Neuronal stem cell (in vitro differentiated cells): ENCODE measurements around the gene INCENP.

ENCODE experiments used
- DNase-seq: peaks from one replicate; pipeline ENCODE4 v3.0.0-alpha.2; 2013; ENCODE audit warnings: low spot score
- H2AFZ ChIP-seq: one replicate; pipeline ENCODE4 v1.6.1; 2013; ENCODE audit warnings: mild to moderate bottlenecking, low read length, inconsistent platforms
- H2AK5ac ChIP-seq: 2 replicates; pipeline ENCODE4 v1.6.1; 2013; ENCODE audit warnings: low read depth, mild to moderate bottlenecking, inconsistent platforms, low read length, moderate library complexity, mixed read lengths
- H2BK120ac ChIP-seq: 2 replicates; pipeline ENCODE4 v1.6.1; 2013; ENCODE audit warnings: low read depth, mild to moderate bottlenecking, inconsistent platforms, low read length, moderate library complexity, mixed read lengths
- H2BK12ac ChIP-seq: one replicate; pipeline ENCODE4 v1.6.1; 2013; ENCODE audit warnings: low read length, inconsistent platforms
- H2BK15ac ChIP-seq: 2 replicates; pipeline ENCODE4 v1.6.1; 2013; ENCODE audit warnings: mild to moderate bottlenecking, low read length, inconsistent platforms, mixed read lengths
- H2BK5ac ChIP-seq: one replicate; pipeline ENCODE4 v1.6.1; 2013; ENCODE audit warnings: inconsistent platforms, mild to moderate bottlenecking, low read length, moderate library complexity
- H3K14ac ChIP-seq: one replicate; pipeline ENCODE4 v1.6.1; 2013; ENCODE audit warnings: low read length, inconsistent platforms
- H3K18ac ChIP-seq: 2 replicates; pipeline ENCODE4 v1.6.1; 2013; ENCODE audit warnings: low read length, inconsistent platforms
- H3K23ac ChIP-seq: 2 replicates; pipeline ENCODE4 v1.6.1; 2013; ENCODE audit warnings: low read depth, mild to moderate bottlenecking, mixed read lengths, low read length, inconsistent platforms; ENCODE audit not compliant: poor library complexity
- H3K27ac ChIP-seq: replicated peaks from 3 replicates; pipeline ENCODE4 v1.5.1; 2013; ENCODE audit warnings: low read length, inconsistent platforms
- H3K27me3 ChIP-seq, 3 experiments: 2 replicates each; pipeline ENCODE4 v1.6.1; 2013; ENCODE audit warnings: low read length in 3 of 3, mild to moderate bottlenecking in 2 of 3, inconsistent platforms in 1 of 3, low read depth in 1 of 3, mixed read lengths in 1 of 3, moderate library complexity in 1 of 3; ENCODE audit not compliant: control insufficient read depth in 3 of 3, insufficient read depth in 3 of 3
- H3K36me3 ChIP-seq, 2 donors: replicated peaks in 1 of 2; 2 replicates each; pipeline ENCODE4 v1.6.1; 2013; ENCODE audit warnings: low read length in 2 of 2; ENCODE audit not compliant: control insufficient read depth in 2 of 2, insufficient read depth in 2 of 2
- H3K4ac ChIP-seq: 2 replicates; pipeline ENCODE4 v1.6.1; 2013; ENCODE audit warnings: inconsistent platforms, mild to moderate bottlenecking, low read length, moderate library complexity
- H3K4me1 ChIP-seq, 2 donors: 1 replicate in 1 of 2; 2 replicates in 1 of 2; pipeline ENCODE4 v1.6.1; 2013; ENCODE audit warnings: low read length in 2 of 2, low read depth in 1 of 2; ENCODE audit not compliant: control insufficient read depth in 2 of 2, insufficient read depth in 1 of 2
- H3K4me2 ChIP-seq: one replicate; pipeline ENCODE4 v1.6.1; 2013; ENCODE audit warnings: mild to moderate bottlenecking, low read length, inconsistent platforms; ENCODE audit not compliant: insufficient read depth, poor library complexity, severe bottlenecking
- H3K4me3 ChIP-seq, 2 donors: 2 replicates each; pipeline ENCODE4 v1.5.1; 2013; ENCODE audit warnings: low read length in 2 of 2, mild to moderate bottlenecking in 2 of 2, inconsistent platforms in 1 of 2, moderate library complexity in 1 of 2
- H3K79me1 ChIP-seq: one replicate; pipeline ENCODE4 v1.6.1; 2013; ENCODE audit warnings: low read depth, mild to moderate bottlenecking, inconsistent platforms, low read length, moderate library complexity
- H3K9ac ChIP-seq: one replicate; pipeline ENCODE4 v1.6.1; 2013; ENCODE audit warnings: mild to moderate bottlenecking, low read depth, low read length, inconsistent platforms; ENCODE audit not compliant: poor library complexity
- H3K9me3 ChIP-seq, 2 donors: replicated peaks in 1 of 2; 2 replicates each; pipeline versions ENCODE3 to v1.6.1; 2013; ENCODE audit warnings: low read length in 2 of 2, mild to moderate bottlenecking in 2 of 2, inconsistent platforms in 1 of 2, low read depth in 1 of 2, mixed read lengths in 1 of 2, moderate library complexity in 1 of 2; ENCODE audit not compliant: control insufficient read depth in 2 of 2, insufficient read depth in 1 of 2
- H4K8ac ChIP-seq: one replicate; pipeline ENCODE4 v1.6.1; 2013; ENCODE audit warnings: low read depth, mild to moderate bottlenecking, inconsistent platforms, low read length, moderate library complexity
- H4K91ac ChIP-seq: one replicate; pipeline ENCODE4 v1.6.1; 2013; ENCODE audit warnings: low read length, low read depth, mild to moderate bottlenecking, inconsistent platforms; ENCODE audit not compliant: poor library complexity
- WGBS, 2 donors: extraction: QIAGEN DNeasy Blood & Tissue Kit; methylation state at CpG; one replicate each; pipeline ENCODE4 v1.1.7; 2013; ENCODE audit warnings: missing lambda C conversion rate in 2 of 2, mixed read lengths in 1 of 2; ENCODE audit not compliant: insufficient read length in 2 of 2, insufficient replicate concordance in 1 of 2; ENCODE audit errors: extremely low coverage in 2 of 2; 5-methylcytosine and 5-hydroxymethylcytosine counted together

Gene INCENP

GRCh38 chr11:62108017-62108750, 15.6 kb upstream of the INCENP start:
- no peaks in the 10 kb centered on the region for H3K79me1 ChIP-seq
- no peak overlapping the region for H2BK15ac ChIP-seq
- peaks cover 10 to 32% of the 10 kb centered on the region in 2 donors for H3K4me1 ChIP-seq
- no peak overlapping the region for H3K23ac ChIP-seq
- H3K4me3 ChIP-seq = no peak overlapping the region
- no peak overlapping the region for H3K4ac ChIP-seq
- H2AFZ ChIP-seq = peak overlapping the region; percentile 83
- no peak overlapping the region for H4K8ac ChIP-seq
- no peak overlapping the region for H4K91ac ChIP-seq
- no peaks in the 10 kb centered on the region for H3K27me3 ChIP-seq
- no peak overlapping the region for H3K27ac ChIP-seq
- peak; percentile 61 for DNase-seq
- H3K14ac ChIP-seq = no peak overlapping the region
- H3K9me3 ChIP-seq = peaks cover 1 to 5% of the 10 kb centered on the region in 2 donors
- no peak overlapping the region for H2BK5ac ChIP-seq
- no peak overlapping the region for H2BK120ac ChIP-seq
- H3K9ac ChIP-seq = peak overlapping the region; percentile 78
- WGBS, 2 donors = no CpG with 5 or more reads among the region's 14 CpGs
- H3K4me2 ChIP-seq = no peak overlapping the region
- H2AK5ac ChIP-seq = no peak overlapping the region
- H3K36me3 ChIP-seq = no peaks in the 10 kb centered on the region
- peak overlapping the region; percentile 76 for H2BK12ac ChIP-seq
- no peak overlapping the region for H3K18ac ChIP-seq

GRCh38 chr11:62108971-62109404, 14.8 kb upstream of the INCENP start:
- H3K14ac ChIP-seq = no peak overlapping the region
- H3K9me3 ChIP-seq = peaks cover 1 to 3% of the 10 kb centered on the region in 2 donors
- H2AK5ac ChIP-seq = no peak overlapping the region
- no peak overlapping the region for H2BK12ac ChIP-seq
- no peak overlapping the region for H3K4me3 ChIP-seq
- no peak overlapping the region for H3K9ac ChIP-seq
- H3K4ac ChIP-seq = no peak overlapping the region
- peak overlapping the region; percentile 75 for H2AFZ ChIP-seq
- no peak for DNase-seq
- no peak overlapping the region for H3K4me2 ChIP-seq
- H4K91ac ChIP-seq = no peak overlapping the region
- H2BK5ac ChIP-seq = no peak overlapping the region
- H3K27me3 ChIP-seq = no peaks in the 10 kb centered on the region
- WGBS, 2 donors = no CpG with 5 or more reads among the region's 6 CpGs
- H2BK15ac ChIP-seq = no peak overlapping the region
- H3K79me1 ChIP-seq = no peaks in the 10 kb centered on the region
- no peak overlapping the region for H3K18ac ChIP-seq
- H3K4me1 ChIP-seq = peaks cover 10 to 32% of the 10 kb centered on the region in 2 donors
- H3K27ac ChIP-seq = no peak overlapping the region
- no peaks in the 10 kb centered on the region for H3K36me3 ChIP-seq
- no peak overlapping the region for H2BK120ac ChIP-seq
- no peak overlapping the region for H4K8ac ChIP-seq
- no peak overlapping the region for H3K23ac ChIP-seq

GRCh38 chr11:62115085-62115694, 8.6 kb upstream of the INCENP start:
- no peak overlapping the region for H2BK12ac ChIP-seq
- WGBS, 2 donors = no CpG with 5 or more reads among the region's 5 CpGs
- H3K23ac ChIP-seq = no peak overlapping the region
- H2BK120ac ChIP-seq = no peak overlapping the region
- H2AK5ac ChIP-seq = no peak overlapping the region
- H3K18ac ChIP-seq = no peak overlapping the region
- H2AFZ ChIP-seq = no peak overlapping the region
- no peak overlapping the region for H2BK5ac ChIP-seq
- no peak overlapping the region for H4K91ac ChIP-seq
- H2BK15ac ChIP-seq = no peak overlapping the region
- H3K4me3 ChIP-seq = no peak overlapping the region
- no peaks in the 10 kb centered on the region for H3K27me3 ChIP-seq
- H3K79me1 ChIP-seq = no peaks in the 10 kb centered on the region
- H3K4ac ChIP-seq = no peak overlapping the region
- no peak overlapping the region for H3K9ac ChIP-seq
- no peak overlapping the region for H4K8ac ChIP-seq
- H3K4me2 ChIP-seq = no peak overlapping the region
- peaks cover 4 to 5% of the 10 kb centered on the region in 2 donors for H3K9me3 ChIP-seq
- H3K36me3 ChIP-seq = no peaks in the 10 kb centered on the region
- no peak overlapping the region for H3K14ac ChIP-seq
- DNase-seq = no peak
- H3K4me1 ChIP-seq = no peaks in the 10 kb centered on the region
- H3K27ac ChIP-seq = no peak overlapping the region

- DNase-seq = no peak
- H3K79me1 ChIP-seq = no peaks in the 10 kb centered on the region
- H3K27ac ChIP-seq = no peak overlapping the region
- H3K4me3 ChIP-seq = no peak overlapping the region
- H4K91ac ChIP-seq = no peak overlapping the region
- no peak overlapping the region for H3K23ac ChIP-seq
- no peak overlapping the region for H3K18ac ChIP-seq
- no CpG with 5 or more reads among the region's 2 CpGs for WGBS, 2 donors
- H3K27me3 ChIP-seq = no peaks in the 10 kb centered on the region
- H3K9ac ChIP-seq = no peak overlapping the region
- no peak overlapping the region for H2BK15ac ChIP-seq
- no peak overlapping the region for H2AK5ac ChIP-seq
- H2BK5ac ChIP-seq = no peak overlapping the region
- no peak overlapping the region for H2BK12ac ChIP-seq
- H4K8ac ChIP-seq = no peak overlapping the region
- peaks cover 4 to 5% of the 10 kb centered on the region in 2 donors for H3K9me3 ChIP-seq
- H3K36me3 ChIP-seq = no peaks in the 10 kb centered on the region
- H3K4me2 ChIP-seq = no peak overlapping the region
- no peak overlapping the region for H3K4ac ChIP-seq
- no peak overlapping the region for H2BK120ac ChIP-seq
- no peaks in the 10 kb centered on the region for H3K4me1 ChIP-seq
- H3K14ac ChIP-seq = no peak overlapping the region
- no peak overlapping the region for H2AFZ ChIP-seq
Measured at GRCh38 chr11:62116451-62116850, 7.4 kb upstream of the INCENP start.
